Trophoblast cell (in vitro differentiated cells and primary cell): Measurements from ENCODE around the gene VMP1.

Experiments used
- DNase-seq, 2 donors: peaks; one replicate each; pipeline ENCODE4 v3.0.0-alpha.2; 2016
- H2AFZ ChIP-seq: 2 replicates; pipeline ENCODE4 v1.6.1; 2013; ENCODE audit warnings: low read length, moderate library complexity, mild to moderate bottlenecking; ENCODE audit not compliant: insufficient read depth, poor library complexity
- H2AK5ac ChIP-seq: 2 replicates; pipeline ENCODE4 v1.6.1; 2013; ENCODE audit warnings: mild to moderate bottlenecking, low read length
- H2BK120ac ChIP-seq: 2 replicates; pipeline ENCODE4 v1.6.1; 2013; ENCODE audit warnings: low read length, mild to moderate bottlenecking, moderate library complexity; ENCODE audit not compliant: insufficient read depth, poor library complexity
- H2BK12ac ChIP-seq: 2 replicates; pipeline ENCODE4 v1.6.1; 2013; ENCODE audit warnings: mild to moderate bottlenecking, low read length, moderate library complexity
- H2BK5ac ChIP-seq: 2 replicates; pipeline ENCODE4 v1.6.1; 2013; ENCODE audit warnings: low read length, low read depth, moderate library complexity, mild to moderate bottlenecking; ENCODE audit not compliant: poor library complexity
- H3K14ac ChIP-seq: 2 replicates; pipeline ENCODE4 v1.6.1; 2013; ENCODE audit warnings: mild to moderate bottlenecking, low read length
- H3K18ac ChIP-seq: 2 replicates; pipeline ENCODE4 v1.6.1; 2013; ENCODE audit warnings: mild to moderate bottlenecking, low read length
- H3K23ac ChIP-seq: 2 replicates; pipeline ENCODE4 v1.6.1; 2013; ENCODE audit warnings: low read length
- H3K27ac ChIP-seq: 2 replicates; pipeline ENCODE4 v1.5.1; 2013; ENCODE audit warnings: low read depth, mild to moderate bottlenecking, inconsistent platforms, low read length, moderate library complexity
- H3K27me3 ChIP-seq: 2 replicates; pipeline ENCODE4 v1.6.1; 2013; ENCODE audit warnings: inconsistent platforms, mild to moderate bottlenecking, low read length, moderate library complexity; ENCODE audit not compliant: insufficient read depth
- H3K36me3 ChIP-seq, 2 experiments: 1 replicate in 1 of 2; 2 replicates in 1 of 2; pipeline ENCODE4 v1.6.1; 2013; ENCODE audit warnings: low read length in 2 of 2, mild to moderate bottlenecking in 2 of 2, moderate library complexity in 1 of 2; ENCODE audit not compliant: insufficient read depth in 2 of 2, control insufficient read depth in 1 of 2
- H3K4ac ChIP-seq: 2 replicates; pipeline ENCODE4 v1.6.1; 2013; ENCODE audit warnings: low read depth, mild to moderate bottlenecking, low read length, moderate library complexity
- H3K4me1 ChIP-seq, 2 experiments: 1 replicate in 1 of 2; 2 replicates in 1 of 2; pipeline ENCODE4 v1.6.1; 2013; ENCODE audit warnings: low read length in 2 of 2, mild to moderate bottlenecking in 2 of 2, moderate library complexity in 1 of 2; ENCODE audit not compliant: insufficient read depth in 2 of 2, control insufficient read depth in 1 of 2
- H3K4me2 ChIP-seq: 2 replicates; pipeline ENCODE4 v1.6.1; 2013; ENCODE audit warnings: inconsistent platforms, mild to moderate bottlenecking, low read length, moderate library complexity
- H3K4me3 ChIP-seq: 2 replicates; pipeline ENCODE4 v1.5.1; 2013; ENCODE audit warnings: mild to moderate bottlenecking, low read depth, low read length, inconsistent platforms
- H3K79me1 ChIP-seq: one replicate; pipeline ENCODE4 v1.6.1; 2013; ENCODE audit warnings: low read length
- H3K79me2 ChIP-seq: 2 replicates; pipeline ENCODE4 v1.6.1; 2013; ENCODE audit warnings: low read length, mild to moderate bottlenecking; ENCODE audit not compliant: control insufficient read depth, insufficient read depth, poor library complexity
- H3K9ac ChIP-seq: 2 replicates; pipeline ENCODE4 v1.6.1; 2013; ENCODE audit warnings: mild to moderate bottlenecking, low read length
- H3K9me3 ChIP-seq: 2 replicates; pipeline ENCODE4 v1.6.1; 2013; ENCODE audit warnings: low read depth, mild to moderate bottlenecking, control low read depth, inconsistent platforms, low read length; ENCODE audit not compliant: insufficient read depth
- H4K12ac ChIP-seq: 2 replicates; pipeline ENCODE4 v1.6.1; 2013; ENCODE audit warnings: low read depth, mild to moderate bottlenecking, low read length, moderate library complexity
- H4K8ac ChIP-seq: 2 replicates; pipeline ENCODE4 v1.6.1; 2013; ENCODE audit warnings: low read depth, mild to moderate bottlenecking, low read length, moderate library complexity
- H4K91ac ChIP-seq: one replicate; pipeline ENCODE4 v1.6.1; 2013; ENCODE audit warnings: low read depth, mild to moderate bottlenecking, low read length, moderate library complexity
- WGBS: extraction: QIAGEN DNeasy Blood & Tissue Kit; methylation state at CpG from one replicate; pipeline ENCODE4 v1.1.7; 2013; ENCODE audit warnings: missing lambda C conversion rate; ENCODE audit not compliant: insufficient read length, insufficient coverage; ENCODE audit errors: extremely low coverage; 5-methylcytosine and 5-hydroxymethylcytosine counted together

VMP1 gene

GRCh38 chr17:59796785-59797205, 89.3 kb downstream of the VMP1 start:
- Histone ChIP-seq H4K91ac (peak overlapping the region; percentile 37), H2AFZ (no peak overlapping the region), H2AK5ac (peak overlapping the region; percentile 86), H3K36me3 (peaks cover 2 to 4% of the 10 kb centered on the region in 2 experiments), H3K4me1 (peaks cover 3 to 6% of the 10 kb centered on the region in 2 experiments), H3K14ac (no peak overlapping the region), H4K8ac (peak overlapping the region; percentile 19), H3K9me3 (no peaks in the 10 kb centered on the region), H3K27me3 (no peaks in the 10 kb centered on the region), H3K79me2 (no peaks in the 10 kb centered on the region), H2BK120ac (peak overlapping the region; percentile 33), H3K27ac (no peak overlapping the region), H3K9ac (no peak overlapping the region), H3K4ac (no peak overlapping the region), H3K18ac (peak overlapping the region; percentile 45), H3K79me1 (peaks cover 2% of the 10 kb centered on the region), H3K23ac (no peak overlapping the region), H2BK12ac (no peak overlapping the region), H2BK5ac (peak overlapping the region; percentile 49), H3K4me3 (no peak overlapping the region), H4K12ac (no peak overlapping the region), H3K4me2 (no peak overlapping the region)
- WGBS, result no CpG with 5 or more reads among the region's 2 CpGs
- no peak for DNase-seq

DNA sequence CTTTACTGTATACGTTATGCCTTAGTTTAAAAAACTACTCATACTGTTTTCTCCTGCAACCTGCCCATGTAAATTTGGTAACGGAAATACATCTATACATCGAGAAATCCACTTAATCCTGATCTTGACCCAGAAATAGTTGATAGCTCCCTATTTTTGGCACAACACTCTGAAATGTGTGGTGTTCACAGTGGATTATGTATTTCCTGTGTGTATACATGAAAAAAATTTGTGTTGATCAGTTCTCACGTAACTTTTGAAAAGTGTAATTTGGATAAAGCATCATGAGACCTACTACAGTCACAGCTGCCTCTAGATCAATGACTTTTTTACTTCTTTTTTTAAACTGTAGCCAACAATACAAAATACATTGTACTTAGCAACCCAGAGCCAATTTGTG, 90.7 kb downstream of the VMP1 start:
- Histone ChIP-seq H3K79me2 (no peaks in the 10 kb centered on the region), H3K36me3 (peaks cover 2 to 4% of the 10 kb centered on the region in 2 experiments), H3K4ac (no peak overlapping the region), H2BK5ac (no peak overlapping the region), H3K27ac (no peak overlapping the region), H3K4me2 (no peak overlapping the region), H2AFZ (no peak overlapping the region), H4K8ac (no peak overlapping the region), H3K23ac (no peak overlapping the region), H4K91ac (no peak overlapping the region), H4K12ac (no peak overlapping the region), H3K9ac (no peak overlapping the region), H3K27me3 (no peaks in the 10 kb centered on the region), H2BK12ac (no peak overlapping the region), H3K79me1 (peaks cover 3% of the 10 kb centered on the region), H2AK5ac (no peak overlapping the region), H3K18ac (no peak overlapping the region), H3K4me1 (peaks cover 3 to 6% of the 10 kb centered on the region in 2 experiments), H3K14ac (no peak overlapping the region), H2BK120ac (no peak overlapping the region), H3K9me3 (no peaks in the 10 kb centered on the region), H3K4me3 (no peak overlapping the region)
- WGBS, result no CpG with 5 or more reads among the region's 4 CpGs
- DNase-seq, result no peak

DNA sequence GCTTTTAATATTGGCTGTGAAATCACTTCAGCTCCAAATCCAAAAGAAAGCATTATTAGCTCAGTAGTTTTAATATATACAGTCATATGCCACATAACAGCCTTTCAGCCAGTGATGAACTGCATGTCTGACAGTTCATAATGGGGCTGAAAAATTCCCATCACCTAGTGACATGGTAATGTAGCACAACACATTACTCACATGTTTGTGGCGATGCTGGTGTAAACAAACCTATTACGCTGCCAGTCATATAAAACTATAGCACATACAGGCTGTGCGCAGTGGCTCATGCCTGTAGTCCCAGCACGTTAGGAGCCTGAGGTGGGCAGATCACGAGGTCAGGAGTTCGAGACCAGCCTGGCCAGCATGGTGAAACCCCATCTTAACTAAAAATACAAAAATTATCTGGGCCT, 93.1 kb downstream of the VMP1 start:
- Histone ChIP-seq H3K4me2 (no peak overlapping the region), H3K4me3 (no peak overlapping the region), H3K27me3 (no peaks in the 10 kb centered on the region), H3K9me3 (no peaks in the 10 kb centered on the region), H3K14ac (no peak overlapping the region), H2BK5ac (no peak overlapping the region), H3K18ac (no peak overlapping the region), H3K27ac (no peak overlapping the region), H3K4ac (no peak overlapping the region), H2AK5ac (no peak overlapping the region), H2BK120ac (no peak overlapping the region), H4K8ac (no peak overlapping the region), H3K36me3 (no peaks in the 10 kb centered on the region), H4K12ac (no peak overlapping the region), H3K9ac (no peak overlapping the region), H2BK12ac (no peak overlapping the region), H3K79me1 (peaks cover 3% of the 10 kb centered on the region), H2AFZ (no peak overlapping the region), H3K79me2 (no peaks in the 10 kb centered on the region), H3K4me1 (peaks cover 3 to 6% of the 10 kb centered on the region in 2 experiments), H4K91ac (no peak overlapping the region), H3K23ac (no peak overlapping the region)
- peak; percentile 90 to 91 for DNase-seq
- no CpG with 5 or more reads among the region's 6 CpGs for WGBS

DNA sequence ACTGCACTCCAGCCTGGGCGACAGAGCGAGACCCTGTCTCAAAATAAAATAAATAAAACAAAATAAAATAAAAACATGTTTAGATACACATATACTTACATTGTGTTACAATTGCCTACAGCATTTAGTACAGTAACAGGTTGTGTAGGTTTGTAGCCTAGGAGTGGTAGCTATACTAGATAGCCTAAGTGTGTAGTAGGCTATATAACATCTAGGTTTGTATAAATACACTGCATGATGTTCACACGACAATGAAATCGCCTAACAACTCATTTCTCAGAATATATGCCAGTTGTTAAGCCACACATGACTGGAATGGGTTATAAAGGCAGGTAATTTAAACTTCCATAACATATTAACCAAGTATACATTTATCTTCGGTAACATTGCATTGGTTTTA, 94.7 kb downstream of the VMP1 start:
- Histone ChIP-seq H4K12ac (no peak overlapping the region), H2BK5ac (no peak overlapping the region), H3K23ac (no peak overlapping the region), H3K9me3 (no peaks in the 10 kb centered on the region), H2BK120ac (no peak overlapping the region), H3K18ac (no peak overlapping the region), H3K27ac (no peak overlapping the region), H3K36me3 (no peaks in the 10 kb centered on the region), H3K79me2 (no peaks in the 10 kb centered on the region), H3K4ac (no peak overlapping the region), H4K91ac (no peak overlapping the region), H3K9ac (no peak overlapping the region), H2AFZ (no peak overlapping the region), H3K79me1 (peaks cover 3% of the 10 kb centered on the region), H2AK5ac (no peak overlapping the region), H3K27me3 (no peaks in the 10 kb centered on the region), H2BK12ac (no peak overlapping the region), H3K14ac (no peak overlapping the region), H3K4me2 (no peak overlapping the region), H4K8ac (no peak overlapping the region), H3K4me1 (peaks cover 0 to 3% of the 10 kb centered on the region in 2 experiments), H3K4me3 (no peak overlapping the region)
- no peak for DNase-seq
- no CpG with 5 or more reads among the region's 5 CpGs for WGBS
